ENCODE results near the gene CCDC33.
A peak's percentile ranks its signal among the peaks of the same experiment; 100 is the strongest.

The CCDC33 gene

DNA sequence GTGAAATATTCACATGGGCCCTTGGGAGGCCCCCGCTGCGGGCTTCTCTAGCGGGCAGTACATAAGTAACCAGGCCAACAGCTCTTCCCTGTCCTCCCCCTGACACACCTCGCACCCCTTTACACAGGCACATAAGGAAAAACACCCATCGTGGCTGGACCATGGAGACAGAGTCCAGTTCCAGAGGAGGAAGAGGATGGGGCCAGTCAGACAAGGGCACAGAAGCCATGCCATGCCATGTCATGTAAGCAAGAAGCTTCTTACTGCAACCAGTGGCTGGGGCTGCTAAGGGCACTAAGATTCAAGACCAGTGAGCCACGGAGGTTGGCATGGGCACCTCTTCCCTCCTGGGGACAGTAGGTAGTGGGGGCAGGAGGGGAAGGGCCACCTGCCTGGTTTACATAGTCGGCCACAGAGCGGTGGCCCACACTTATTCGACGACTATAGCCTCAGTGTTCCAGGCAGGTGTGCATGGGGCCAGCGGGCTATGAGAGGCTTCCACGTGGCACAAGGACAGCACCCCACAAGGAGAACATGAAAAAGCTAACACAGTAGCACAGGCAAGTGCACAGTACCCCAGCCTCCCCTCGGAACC lies 137.0 kb downstream of the CCDC33 start:
- Histone ChIP-seq H3K4me3 (ENCODE audit: insufficient read depth, low read length, poor library complexity, severe bottlenecking) (no peak overlapping the region), H3K4me2 (ENCODE audit: low read depth, low read length, poor library complexity, severe bottlenecking) (peak overlapping the region; percentile 90), H2AFZ (ENCODE audit: low read depth, low read length, severe bottlenecking) (no peak overlapping the region), H3K36me3 (ENCODE audit: low read length) (no peaks in the 10 kb centered on the region), H3K9me3 (ENCODE audit: insufficient read depth, low read length) (no peaks in the 10 kb centered on the region), H3K9ac (ENCODE audit: low read length) (peak overlapping the region; percentile 60; the same call in 1 of the 2 replicates), H3K9me2 (replicated peaks; ENCODE audit: insufficient read depth, low read length) (no peaks in the 10 kb centered on the region), H3K79me2 (ENCODE audit: insufficient read depth, low read length) (no peaks in the 10 kb centered on the region), H3K27ac (ENCODE audit: low read depth, low read length) (no peak overlapping the region), H3K27me3 (ENCODE audit: low read length) (no peaks in the 10 kb centered on the region), H3F3A (ENCODE audit: insufficient read depth) (peaks cover 6% of the 10 kb centered on the region), H4K20me1 (ENCODE audit: low read depth, low read length) (no peaks in the 10 kb centered on the region)
- TF ChIP-seq EZH2phosphoT487 (conservative IDR thresholded peaks at IDR 0.05; ENCODE audit: low read length): no peak
- TF ChIP-seq, protein P1, sequence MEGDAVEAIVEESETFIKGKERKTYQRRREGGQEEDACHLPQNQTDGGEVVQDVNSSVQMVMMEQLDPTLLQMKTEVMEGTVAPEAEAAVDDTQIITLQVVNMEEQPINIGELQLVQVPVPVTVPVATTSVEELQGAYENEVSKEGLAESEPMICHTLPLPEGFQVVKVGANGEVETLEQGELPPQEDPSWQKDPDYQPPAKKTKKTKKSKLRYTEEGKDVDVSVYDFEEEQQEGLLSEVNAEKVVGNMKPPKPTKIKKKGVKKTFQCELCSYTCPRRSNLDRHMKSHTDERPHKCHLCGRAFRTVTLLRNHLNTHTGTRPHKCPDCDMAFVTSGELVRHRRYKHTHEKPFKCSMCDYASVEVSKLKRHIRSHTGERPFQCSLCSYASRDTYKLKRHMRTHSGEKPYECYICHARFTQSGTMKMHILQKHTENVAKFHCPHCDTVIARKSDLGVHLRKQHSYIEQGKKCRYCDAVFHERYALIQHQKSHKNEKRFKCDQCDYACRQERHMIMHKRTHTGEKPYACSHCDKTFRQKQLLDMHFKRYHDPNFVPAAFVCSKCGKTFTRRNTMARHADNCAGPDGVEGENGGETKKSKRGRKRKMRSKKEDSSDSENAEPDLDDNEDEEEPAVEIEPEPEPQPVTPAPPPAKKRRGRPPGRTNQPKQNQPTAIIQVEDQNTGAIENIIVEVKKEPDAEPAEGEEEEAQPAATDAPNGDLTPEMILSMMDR (IDR thresholded peaks at IDR 0.05; ENCODE audit: insufficient read depth, low read length, poor library complexity, severe bottlenecking): no peak

DNA sequence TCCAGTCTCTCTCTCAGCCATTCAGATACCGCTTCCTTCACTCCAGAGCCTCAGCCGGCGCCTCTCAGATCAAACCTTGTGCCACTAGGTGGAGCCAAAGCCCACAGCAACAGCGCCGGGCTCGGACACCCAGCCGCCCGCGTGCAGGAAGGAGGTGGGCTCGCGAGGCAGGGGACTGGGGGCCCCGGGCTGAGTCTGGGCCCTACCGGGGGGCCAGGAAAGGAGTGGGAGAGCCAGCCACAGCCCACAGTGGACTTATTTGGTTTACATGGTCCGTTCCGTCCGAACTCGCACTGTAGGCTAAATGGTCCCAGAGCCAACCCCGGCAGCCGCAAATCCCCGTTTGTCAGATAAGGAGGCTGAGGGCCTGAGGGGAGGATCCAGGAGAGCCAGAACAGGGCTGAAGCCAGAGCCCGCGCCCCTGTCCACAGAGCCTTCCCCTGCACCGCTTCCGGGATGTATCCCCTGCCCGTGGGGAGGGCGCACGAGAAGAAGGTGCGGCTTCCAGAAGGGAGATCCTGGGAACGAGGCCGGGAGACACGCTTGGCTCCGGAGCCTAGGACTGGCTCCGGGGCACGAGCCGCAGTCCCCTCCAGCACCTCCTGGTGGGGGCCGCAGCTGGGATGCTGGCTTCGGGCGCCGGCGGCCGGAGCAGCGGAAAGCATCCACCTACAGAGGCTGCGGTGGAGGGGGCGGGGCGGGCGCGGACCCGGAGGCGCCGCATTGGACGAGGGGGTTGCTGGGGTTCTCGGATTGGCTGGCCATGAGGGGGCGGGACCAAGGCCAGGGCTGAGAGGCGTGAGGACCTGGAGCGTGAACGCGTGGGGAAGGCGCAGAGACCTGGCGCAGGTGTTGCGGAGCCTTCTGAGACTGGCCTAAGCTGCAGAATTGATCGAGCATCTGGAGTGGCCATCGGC lies 137.9 kb downstream of the CCDC33 start:
- H4K20me1 ChIP-seq (ENCODE audit: low read depth, low read length): no peaks in the 10 kb centered on the region
- no peaks in the 10 kb centered on the region for H3K9me3 ChIP-seq (ENCODE audit: insufficient read depth, low read length)
- H3K27me3 ChIP-seq (ENCODE audit: low read length): no peaks in the 10 kb centered on the region
- no peaks in the 10 kb centered on the region for H3K79me2 ChIP-seq (ENCODE audit: insufficient read depth, low read length)
- peak overlapping the region; percentile 31 for H3K27ac ChIP-seq (ENCODE audit: low read depth, low read length)
- peak overlapping the region; percentile 60 for H3K9ac ChIP-seq (ENCODE audit: low read length)
- H3K4me3 ChIP-seq (ENCODE audit: insufficient read depth, low read length, poor library complexity, severe bottlenecking): peak overlapping the region; percentile 64
- no peaks in the 10 kb centered on the region for H3K36me3 ChIP-seq (ENCODE audit: low read length)
- no peaks in the 10 kb centered on the region for H3K9me2 ChIP-seq (replicated peaks; ENCODE audit: insufficient read depth, low read length)
- H3K4me2 ChIP-seq (ENCODE audit: low read depth, low read length, poor library complexity, severe bottlenecking): peak overlapping the region; percentile 90
- TF ChIP-seq, protein P1 (IDR thresholded peaks at IDR 0.05; ENCODE audit: insufficient read depth, low read length, poor library complexity, severe bottlenecking): peak; percentile 64
- no peak for TF ChIP-seq EZH2phosphoT487 (conservative IDR thresholded peaks at IDR 0.05; ENCODE audit: low read length)
- peak overlapping the region; percentile 83 for H2AFZ ChIP-seq (ENCODE audit: low read depth, low read length, severe bottlenecking)
- peaks cover 6% of the 10 kb centered on the region for H3F3A ChIP-seq (ENCODE audit: insufficient read depth)

DNA sequence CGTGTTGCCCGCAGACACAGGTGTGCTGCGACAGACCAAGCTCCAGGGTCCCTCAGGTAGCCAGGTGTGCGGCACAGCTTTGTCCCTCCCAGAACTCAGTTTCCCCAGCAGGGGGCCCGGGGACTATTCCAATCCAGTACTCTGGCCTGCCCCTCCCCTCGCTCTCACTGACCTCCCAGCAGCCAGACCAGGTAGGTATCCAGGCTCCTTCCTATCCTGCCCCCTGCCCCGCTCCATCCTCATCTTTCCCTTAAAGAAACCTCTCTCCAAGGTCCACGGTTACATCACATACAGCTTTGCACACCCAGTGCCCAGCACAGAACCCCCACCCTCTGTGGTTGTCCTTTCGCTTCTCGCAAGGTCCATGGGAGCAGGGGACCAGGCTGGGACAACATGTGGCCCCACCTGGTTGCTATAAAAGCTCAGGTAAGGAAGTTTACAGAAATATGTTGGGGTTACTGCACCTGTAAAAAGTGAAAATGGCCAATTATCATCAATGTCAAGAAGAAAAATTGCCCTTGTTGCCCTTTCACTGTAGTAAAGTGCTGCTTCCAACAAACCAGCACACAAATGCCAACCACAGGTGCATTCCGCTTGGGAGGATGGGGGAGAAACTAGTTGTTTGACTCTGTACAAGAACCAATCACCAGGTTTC lies 138.6 kb downstream of the CCDC33 start:
- H3F3A ChIP-seq (ENCODE audit: insufficient read depth): peaks cover 6% of the 10 kb centered on the region
- H3K9ac ChIP-seq (ENCODE audit: low read length): no peak overlapping the region

More for the DNA sequence above, 138.6 kb downstream of the CCDC33 start:
- Histone ChIP-seq H3K4me2 (ENCODE audit: low read depth, low read length, poor library complexity, severe bottlenecking) (peak overlapping the region; percentile 90), H3K27ac (ENCODE audit: low read depth, low read length) (no peak overlapping the region), H2AFZ (ENCODE audit: low read depth, low read length, severe bottlenecking) (peak overlapping the region; percentile 83), H3K36me3 (ENCODE audit: low read length) (no peaks in the 10 kb centered on the region), H4K20me1 (ENCODE audit: low read depth, low read length) (no peaks in the 10 kb centered on the region), H3K27me3 (ENCODE audit: low read length) (no peaks in the 10 kb centered on the region), H3K79me2 (ENCODE audit: insufficient read depth, low read length) (no peaks in the 10 kb centered on the region), H3K9me3 (ENCODE audit: insufficient read depth, low read length) (no peaks in the 10 kb centered on the region), H3K9me2 (replicated peaks; ENCODE audit: insufficient read depth, low read length) (no peaks in the 10 kb centered on the region), H3K4me3 (ENCODE audit: insufficient read depth, low read length, poor library complexity, severe bottlenecking) (no peak overlapping the region)
- TF ChIP-seq, protein P1 (IDR thresholded peaks at IDR 0.05; ENCODE audit: insufficient read depth, low read length, poor library complexity, severe bottlenecking): no peak
- no peak for TF ChIP-seq EZH2phosphoT487 (conservative IDR thresholded peaks at IDR 0.05; ENCODE audit: low read length)

All from SU-DHL-6 (cell line).